Panc1 (cell line): Measurements from ENCODE around the gene C10orf88. TPM values are rescaled to one million over a fixed set of nuclear protein-coding genes. Genes with fewer than 3 reads are reported as not detected.
A peak's percentile ranks its signal among the peaks of the same experiment; 100 is the strongest.

Experiments used
- ATAC-seq: fragments of 200-7000 bp; cut with Tn5 transposase; 2 replicates; pipeline ENCODE4 v1.9.1; 2020; ENCODE audit warnings: mild to moderate bottlenecking, moderate library complexity
- BruUV-seq: library from RNA; stranded (reverse); fragments of 400-500 nt; replicated peaks from 2 replicates; lab custom pipeline; 2021; lab: Mats Ljungman, UMichigan
- CTCF ChIA-PET: fragments of 300-600 bp; sonication (Branson Sonifier 250); formaldehyde crosslinking; loops from one replicate; lab custom pipeline; 2022; ENCODE audit warnings: antibody characterized with exemption; lab: Charles Lee
- POLR2A ChIA-PET: fragments of 300-600 bp; sonication (Branson Sonifier 250); formaldehyde crosslinking; loops from one replicate; lab custom pipeline; 2022; ENCODE audit warnings: antibody characterized with exemption; lab: Charles Lee
- DNase-seq: peaks from one replicate; pipeline ENCODE4 v3.0.0-alpha.2; 2010; ENCODE audit warnings: low read depth, low spot score
- H3K27ac ChIP-seq: 2 replicates; pipeline ENCODE4 v1.5.1; 2011; ENCODE audit warnings: mild to moderate bottlenecking, low read length, inconsistent platforms
- H3K27me3 ChIP-seq: fragments of 200-500 bp; sonication (Bioruptor generic); 2 replicates; pipeline ENCODE4 v1.6.0; 2014; ENCODE audit warnings: low read length, inconsistent platforms; ENCODE audit not compliant: control insufficient read depth, insufficient read depth
- H3K36me3 ChIP-seq: fragments of 200-500 bp; sonication (Bioruptor generic); 2 replicates; pipeline ENCODE4 v1.5.1; 2014; ENCODE audit warnings: inconsistent platforms, mild to moderate bottlenecking, low read length, moderate library complexity; ENCODE audit not compliant: control insufficient read depth, insufficient read depth
- H3K4me1 ChIP-seq: 2 replicates; pipeline ENCODE4 v1.5.1; 2011; ENCODE audit warnings: inconsistent platforms, mild to moderate bottlenecking, low read length, moderate library complexity; ENCODE audit not compliant: control insufficient read depth, insufficient read depth
- H3K4me3 ChIP-seq, 2 experiments: 2 replicates each; pipeline ENCODE4 v1.5.1; 2011 to 2012; ENCODE audit warnings: low read depth in 2 of 2, low read length in 2 of 2, mild to moderate bottlenecking in 2 of 2, inconsistent platforms in 1 of 2, moderate library complexity in 1 of 2
- H3K9me3 ChIP-seq: fragments of 200-500 bp; sonication (Bioruptor generic); 2 replicates; pipeline ENCODE4 v1.5.1; 2014; ENCODE audit warnings: low read depth, mild to moderate bottlenecking, inconsistent platforms, low read length, moderate library complexity; ENCODE audit not compliant: control insufficient read depth, insufficient read depth
- POLR2AphosphoS5 ChIP-seq: IDR thresholded peaks from 2 replicates; pipeline ENCODE4 v1.6.1; 2012; ENCODE audit warnings: mild to moderate bottlenecking, low read depth, low read length, moderate library complexity
- SIN3A ChIP-seq: IDR thresholded peaks from 2 replicates; pipeline ENCODE4 v1.6.1; 2012; ENCODE audit warnings: low read depth, mild to moderate bottlenecking, low read length, moderate library complexity, borderline replicate concordance; ENCODE audit not compliant: insufficient read depth
- TCF7L2 ChIP-seq: IDR thresholded peaks from 2 replicates; pipeline ENCODE4 v1.6.1; 2011; ENCODE audit warnings: mild to moderate bottlenecking, low read depth, low read length, inconsistent platforms
- in situ Hi-C: cut with HindIII; loops from 2 replicates; pipeline ENCODE4 v1.10.0; 2016; ENCODE audit warnings: low sequenced_read_pairs, low pct_unique_long_range_greater_than_20kb
- intact Hi-C: fragments of 100-400 bp; cut with micrococcal nuclease; formaldehyde crosslinking; loops from one replicate; pipeline ENCODE4 v1.10.0; 2022; ENCODE audit not compliant: unreplicated experiment
- total RNA-seq: library from RNA; stranded (reverse); gene quantifications from one replicate; pipeline ENCODE4 v1.2.1, GENCODE V29; 2021; ENCODE audit not compliant: unreplicated experiment
- TF ChIP-seq, protein P1 (sequence below), 2 experiments: IDR thresholded peaks; 2 replicates each; pipeline ENCODE4 v1.6.1; 2011 to 2012; ENCODE audit warnings: low read depth in 2 of 2, control low read depth in 1 of 2, low read length in 1 of 2, mild to moderate bottlenecking in 1 of 2, moderate library complexity in 1 of 2; ENCODE audit not compliant: insufficient read depth in 1 of 2
- TF ChIP-seq, protein P2 (sequence below): fragments of 450-650 bp; IDR thresholded peaks from 2 replicates; pipeline ENCODE4 v1.5.1; 2017; ENCODE audit warnings: mild to moderate bottlenecking

The C10orf88 gene
- total RNA-seq, 1 experiment from 2014 or later = 21.7 TPM

DNA sequence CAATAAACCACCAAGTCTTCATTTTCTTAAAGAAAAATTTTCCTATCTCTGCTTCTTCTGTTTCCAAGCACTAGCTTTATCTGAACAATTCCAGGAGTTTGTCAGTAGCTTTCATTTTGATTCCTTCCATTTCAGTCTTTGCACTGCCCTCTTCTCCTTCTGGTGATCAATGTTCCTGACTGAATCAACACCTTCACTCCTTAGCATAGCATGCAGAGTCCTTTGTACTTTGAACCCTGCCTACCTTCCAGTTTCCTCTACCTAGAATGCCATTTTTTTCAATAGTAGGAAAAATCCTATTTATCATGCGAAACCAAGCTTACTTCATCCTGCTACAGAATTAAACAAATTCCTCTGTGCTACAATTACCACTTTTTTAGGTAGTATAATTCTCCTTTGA lies 1.9 kb upstream of the C10orf88 start:
- DNase-seq (no peak), ATAC-seq (no peak)
- ChIA-PET POLR2A (interaction anchor here (0.6 kb wide), 1 partner anchor 46 kb away, joined by 3 read pairs; the partner anchor contains the start of gene FAM24A), CTCF (no interaction called here)
- TF ChIP-seq, protein P1, sequence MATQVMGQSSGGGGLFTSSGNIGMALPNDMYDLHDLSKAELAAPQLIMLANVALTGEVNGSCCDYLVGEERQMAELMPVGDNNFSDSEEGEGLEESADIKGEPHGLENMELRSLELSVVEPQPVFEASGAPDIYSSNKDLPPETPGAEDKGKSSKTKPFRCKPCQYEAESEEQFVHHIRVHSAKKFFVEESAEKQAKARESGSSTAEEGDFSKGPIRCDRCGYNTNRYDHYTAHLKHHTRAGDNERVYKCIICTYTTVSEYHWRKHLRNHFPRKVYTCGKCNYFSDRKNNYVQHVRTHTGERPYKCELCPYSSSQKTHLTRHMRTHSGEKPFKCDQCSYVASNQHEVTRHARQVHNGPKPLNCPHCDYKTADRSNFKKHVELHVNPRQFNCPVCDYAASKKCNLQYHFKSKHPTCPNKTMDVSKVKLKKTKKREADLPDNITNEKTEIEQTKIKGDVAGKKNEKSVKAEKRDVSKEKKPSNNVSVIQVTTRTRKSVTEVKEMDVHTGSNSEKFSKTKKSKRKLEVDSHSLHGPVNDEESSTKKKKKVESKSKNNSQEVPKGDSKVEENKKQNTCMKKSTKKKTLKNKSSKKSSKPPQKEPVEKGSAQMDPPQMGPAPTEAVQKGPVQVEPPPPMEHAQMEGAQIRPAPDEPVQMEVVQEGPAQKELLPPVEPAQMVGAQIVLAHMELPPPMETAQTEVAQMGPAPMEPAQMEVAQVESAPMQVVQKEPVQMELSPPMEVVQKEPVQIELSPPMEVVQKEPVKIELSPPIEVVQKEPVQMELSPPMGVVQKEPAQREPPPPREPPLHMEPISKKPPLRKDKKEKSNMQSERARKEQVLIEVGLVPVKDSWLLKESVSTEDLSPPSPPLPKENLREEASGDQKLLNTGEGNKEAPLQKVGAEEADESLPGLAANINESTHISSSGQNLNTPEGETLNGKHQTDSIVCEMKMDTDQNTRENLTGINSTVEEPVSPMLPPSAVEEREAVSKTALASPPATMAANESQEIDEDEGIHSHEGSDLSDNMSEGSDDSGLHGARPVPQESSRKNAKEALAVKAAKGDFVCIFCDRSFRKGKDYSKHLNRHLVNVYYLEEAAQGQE (IDR thresholded peaks at IDR 0.05; ENCODE audit: insufficient read depth in 1 of 2, low read depth in 2 of 2, low read length in 1 of 2) = no peak
- TF ChIP-seq TCF7L2 (no peak), SIN3A (no peak), POLR2AphosphoS5 (no peak)
- TF ChIP-seq, protein P2, sequence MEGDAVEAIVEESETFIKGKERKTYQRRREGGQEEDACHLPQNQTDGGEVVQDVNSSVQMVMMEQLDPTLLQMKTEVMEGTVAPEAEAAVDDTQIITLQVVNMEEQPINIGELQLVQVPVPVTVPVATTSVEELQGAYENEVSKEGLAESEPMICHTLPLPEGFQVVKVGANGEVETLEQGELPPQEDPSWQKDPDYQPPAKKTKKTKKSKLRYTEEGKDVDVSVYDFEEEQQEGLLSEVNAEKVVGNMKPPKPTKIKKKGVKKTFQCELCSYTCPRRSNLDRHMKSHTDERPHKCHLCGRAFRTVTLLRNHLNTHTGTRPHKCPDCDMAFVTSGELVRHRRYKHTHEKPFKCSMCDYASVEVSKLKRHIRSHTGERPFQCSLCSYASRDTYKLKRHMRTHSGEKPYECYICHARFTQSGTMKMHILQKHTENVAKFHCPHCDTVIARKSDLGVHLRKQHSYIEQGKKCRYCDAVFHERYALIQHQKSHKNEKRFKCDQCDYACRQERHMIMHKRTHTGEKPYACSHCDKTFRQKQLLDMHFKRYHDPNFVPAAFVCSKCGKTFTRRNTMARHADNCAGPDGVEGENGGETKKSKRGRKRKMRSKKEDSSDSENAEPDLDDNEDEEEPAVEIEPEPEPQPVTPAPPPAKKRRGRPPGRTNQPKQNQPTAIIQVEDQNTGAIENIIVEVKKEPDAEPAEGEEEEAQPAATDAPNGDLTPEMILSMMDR = no peak
- Histone ChIP-seq H3K36me3 (peaks cover 8% of the 10 kb centered on the region; the same call in 1 of the 2 replicates), H3K27ac (no peak overlapping the region), H3K4me1 (peaks cover 23% of the 10 kb centered on the region), H3K4me3 (no peak overlapping the region), H3K27me3 (no peaks in the 10 kb centered on the region), H3K9me3 (peaks cover 3% of the 10 kb centered on the region; the same call in 1 of the 2 replicates)
- in situ Hi-C loops (no loop called here), intact Hi-C loops (no loop called here)
- no TSS peak for BruUV-seq

DNA sequence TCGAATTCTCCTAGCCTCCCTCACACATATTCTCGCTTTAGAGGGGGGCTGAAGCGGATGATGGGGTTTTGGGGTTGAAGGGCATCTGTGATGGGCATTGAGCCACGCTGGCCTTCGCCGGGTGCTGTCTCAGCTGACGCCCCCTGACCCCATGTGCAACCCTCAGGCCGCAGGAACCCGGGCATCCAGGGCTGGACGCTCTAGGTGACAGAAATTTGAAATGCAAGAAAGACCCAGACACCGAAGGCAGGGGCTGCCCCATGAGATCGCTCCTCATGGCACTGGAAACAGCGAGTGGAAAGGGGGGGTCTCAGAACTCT lies 664 bp upstream of the C10orf88 start:
- intact Hi-C loops (no loop called here), in situ Hi-C loops (no loop called here)
- TF ChIP-seq TCF7L2 (no peak), POLR2AphosphoS5 (no peak), SIN3A (no peak)
- TF ChIP-seq, protein P2 = no peak
- TF ChIP-seq, protein P1 (IDR thresholded peaks at IDR 0.05; ENCODE audit: insufficient read depth in 1 of 2, low read depth in 2 of 2, low read length in 1 of 2) = no peak
- Histone ChIP-seq H3K27me3 (no peaks in the 10 kb centered on the region), H3K36me3 (peaks cover 10% of the 10 kb centered on the region; the same call in 1 of the 2 replicates), H3K4me3 (peak overlapping the region; percentile 87 to 91), H3K4me1 (peaks cover 23% of the 10 kb centered on the region), H3K27ac (peak overlapping the region; percentile 85), H3K9me3 (peaks cover 3% of the 10 kb centered on the region; the same call in 1 of the 2 replicates)
- ATAC-seq (no peak), DNase-seq (no peak)
- ChIA-PET POLR2A (interaction anchor here (0.6 to 0.7 kb wide), 2 partner anchors 110 to 554 kb away, joined by 3 to 6 read pairs; no protein-coding TSS in a partner anchor), CTCF (interaction anchor here (0.6 kb wide), 1 partner anchor 19 kb away, joined by 3 read pairs; no protein-coding TSS in a partner anchor)
- no TSS peak for BruUV-seq
